OCI-LY7 (cell line): ENCODE data around the gene C1orf198.

Experiments
- CTCF ChIP-seq: fragments of 200-600 bp; sonication (generic); conservative IDR thresholded peaks from 2 replicates; pipeline ENCODE4 v1.5.1; 2014; ENCODE audit warnings: mild to moderate bottlenecking, antibody characterized with exemption, low read length, moderate library complexity, mixed read lengths
- EZH2phosphoT487 ChIP-seq: fragments of 200-600 bp; sonication (generic); IDR thresholded peaks from 2 replicates; pipeline ENCODE4 v1.6.1; 2018; ENCODE audit warnings: low read depth, borderline replicate concordance, mild to moderate bottlenecking, mixed run types, antibody characterized with exemption, low read length, moderate library complexity, mixed read lengths

DNA sequence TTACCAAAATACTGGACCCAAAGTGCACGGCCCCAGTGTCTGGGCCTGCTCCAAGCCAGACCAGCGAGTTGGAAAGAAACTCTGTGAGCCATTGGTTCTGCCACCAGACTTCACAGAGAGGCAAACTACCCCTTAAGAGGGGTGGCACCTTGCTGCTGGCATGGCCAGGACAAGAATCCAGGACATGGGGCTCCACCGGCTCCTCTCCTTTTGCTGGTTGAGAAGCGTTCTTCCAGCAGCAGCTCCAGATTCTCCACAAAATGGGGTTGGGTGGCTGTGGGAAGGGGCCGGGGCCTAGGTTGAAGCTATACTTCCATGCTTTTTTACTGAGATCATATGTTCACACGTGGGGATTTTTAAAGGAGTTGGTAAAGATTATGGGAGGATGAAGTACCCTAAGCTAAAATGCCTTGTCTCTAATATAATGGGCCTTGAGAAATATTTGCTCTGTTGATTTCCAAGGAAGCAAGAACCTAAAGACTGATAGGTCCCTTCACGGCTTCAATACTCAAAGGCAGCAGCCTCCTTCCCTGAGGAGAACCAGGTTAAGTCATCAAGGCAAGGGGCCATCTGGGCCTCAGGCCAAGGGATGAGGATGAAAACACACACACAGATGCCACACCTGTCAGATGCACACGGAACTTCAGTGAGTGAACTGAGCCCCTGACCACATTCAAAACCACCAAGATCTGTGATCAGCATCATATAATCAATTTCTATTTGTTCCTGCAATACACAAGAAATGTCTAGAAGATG is 3.1 kb downstream of the C1orf198 start:
- TF ChIP-seq CTCF = no peak
- TF ChIP-seq EZH2phosphoT487 = no peak
